Kidney capillary endothelial cell (primary cell): ENCODE data around the gene TEX54.
"Not testable (repeated sequence)": the region's sequence is repeated elsewhere in the genome, so short reads cannot be mapped to it uniquely, and the experiment has no call there.

Source experiments
- DNase-seq: peaks from one replicate; pipeline ENCODE4 v3.0.0-alpha.2; 2018; ENCODE audit warnings: low spot score

The TEX54 gene

DNA sequence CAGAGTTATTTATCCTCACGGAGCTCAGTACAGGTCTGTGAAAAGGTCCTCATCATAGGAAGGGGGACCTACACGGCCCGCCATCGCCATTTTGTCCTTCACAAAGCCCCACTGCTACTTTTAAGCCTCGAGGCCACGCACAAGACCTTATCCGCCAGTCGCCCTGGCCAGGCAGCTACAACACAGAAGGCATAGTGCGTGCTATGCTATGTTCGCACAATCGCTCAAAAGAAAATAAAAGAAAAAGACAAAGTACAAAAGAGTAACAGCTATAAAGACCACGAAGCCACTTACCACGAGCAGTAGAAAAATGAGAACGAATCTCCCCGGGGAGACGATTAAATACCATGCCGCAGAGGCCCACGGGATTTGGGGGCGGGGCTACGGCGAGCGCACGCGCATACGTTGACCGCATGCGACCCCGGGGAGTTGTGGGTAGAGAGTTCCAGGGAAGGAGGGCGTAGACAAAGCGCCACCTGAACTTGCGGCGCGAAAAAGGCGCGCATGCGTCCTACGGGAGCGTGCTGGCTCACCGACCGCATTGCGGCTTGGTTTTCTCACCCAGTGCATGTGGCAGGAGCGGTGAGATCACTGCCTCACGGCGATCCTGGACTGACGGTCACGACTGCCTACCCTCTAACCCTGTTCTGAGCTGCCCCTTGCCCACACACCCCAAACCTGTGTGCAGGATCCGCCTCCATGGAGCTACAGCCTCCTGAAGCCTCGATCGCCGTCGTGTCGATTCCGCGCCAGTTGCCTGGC, 23.1 kb upstream of the TEX54 start:
- DNase-seq = peak; percentile 99

DNA sequence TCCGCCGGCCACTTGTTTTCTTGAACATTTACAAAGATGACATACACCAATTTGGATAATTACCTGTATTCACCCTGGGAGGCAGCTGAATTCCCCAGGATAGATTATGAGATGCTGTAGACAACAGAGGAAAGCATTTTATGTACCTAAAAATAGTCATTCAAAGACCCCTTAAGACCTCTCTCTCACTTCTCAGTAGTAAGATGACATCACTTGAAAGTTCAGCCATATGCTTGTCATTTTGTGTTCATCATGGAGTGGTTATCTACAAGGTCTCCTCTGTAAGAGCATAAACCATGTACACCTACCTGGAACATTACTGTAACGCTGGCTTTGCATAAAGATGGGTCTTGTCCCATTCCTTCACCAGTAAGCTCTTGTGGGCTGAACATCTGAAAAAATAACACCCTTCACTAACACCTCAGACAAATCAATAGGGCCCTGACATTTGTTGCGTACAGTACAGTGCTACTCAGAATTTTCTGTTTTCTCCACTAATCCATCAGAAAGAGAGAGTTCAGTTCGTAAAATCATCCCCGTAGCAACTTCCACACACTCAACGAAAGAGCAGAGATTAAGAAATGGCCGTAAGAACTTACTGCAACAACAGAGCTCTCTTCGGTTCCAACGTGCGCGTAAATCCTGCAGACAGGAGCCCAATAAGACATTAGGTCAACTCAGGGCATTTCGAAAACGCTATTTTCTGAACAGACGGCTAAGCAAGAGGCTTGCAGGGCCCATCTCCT, 22.4 kb upstream of the TEX54 start:
- no peak for DNase-seq

DNA sequence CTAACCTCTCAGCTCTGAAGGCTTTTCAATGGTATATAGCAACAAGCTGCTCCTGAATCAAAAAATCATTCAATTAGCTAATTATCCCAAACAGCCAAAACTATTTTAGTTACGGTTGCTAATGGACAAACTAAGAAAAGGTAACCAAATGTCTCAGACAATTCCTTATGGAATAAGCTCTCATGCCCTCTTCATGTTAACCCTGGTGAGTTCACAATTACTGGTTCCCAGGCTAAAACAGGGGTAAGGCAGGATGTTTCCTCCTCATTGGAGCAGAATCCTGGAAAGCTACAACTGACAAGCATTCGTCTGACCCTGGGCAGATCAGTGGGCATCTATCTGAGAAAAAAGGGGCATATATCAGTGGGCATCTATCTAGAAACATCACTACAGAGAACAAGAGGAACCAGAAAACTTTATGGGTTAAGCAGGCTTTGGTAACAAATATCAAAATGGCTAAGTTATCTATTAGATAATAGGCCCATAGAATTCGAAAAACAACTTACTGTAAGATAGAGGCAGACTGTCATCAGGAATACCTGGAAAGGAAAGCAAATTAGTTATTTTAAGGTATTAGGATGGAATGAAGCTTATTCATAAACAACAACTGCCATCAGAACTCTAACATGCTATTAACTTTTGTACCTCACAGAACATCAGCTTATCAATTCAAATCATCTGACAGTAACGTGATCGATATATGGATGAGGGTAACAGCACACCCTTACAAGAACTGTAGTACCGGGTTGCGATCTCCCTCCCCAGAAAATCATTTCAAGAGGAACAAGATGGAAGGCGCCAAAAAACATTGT, 21.6 kb upstream of the TEX54 start:
- DNase-seq = no peak

DNA sequence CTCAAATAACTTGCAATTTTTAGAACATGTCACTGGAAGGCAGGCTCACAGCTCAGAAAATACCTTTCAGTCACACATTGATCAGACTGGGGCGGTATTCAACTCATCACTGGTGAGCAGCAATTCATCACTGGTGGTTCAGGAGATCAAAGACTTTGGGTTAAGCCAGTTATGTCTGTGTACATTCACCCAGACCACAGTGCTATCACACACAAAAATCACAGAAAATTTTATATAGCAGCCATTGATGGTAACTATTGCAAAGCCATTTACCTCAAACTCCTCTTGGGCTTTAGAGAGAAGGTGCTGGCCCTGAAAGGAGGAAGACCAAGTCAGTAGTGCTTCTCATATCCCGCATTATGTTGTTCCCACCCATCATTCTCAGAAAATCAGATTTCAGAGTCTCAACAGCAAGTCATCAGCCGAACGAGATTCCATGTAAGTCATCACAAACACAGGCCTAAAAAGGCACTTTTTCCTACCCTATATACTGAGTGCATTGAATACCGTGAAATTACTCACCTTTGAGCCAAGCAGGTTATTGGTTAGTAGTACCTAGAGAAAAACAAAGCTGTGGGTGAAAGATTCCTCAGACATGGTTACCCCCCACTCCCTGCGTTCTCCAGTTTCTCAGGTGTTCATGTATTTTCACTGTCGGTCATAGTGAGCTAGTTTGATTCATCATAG, 20.8 kb upstream of the TEX54 start:
- no peak for DNase-seq

DNA sequence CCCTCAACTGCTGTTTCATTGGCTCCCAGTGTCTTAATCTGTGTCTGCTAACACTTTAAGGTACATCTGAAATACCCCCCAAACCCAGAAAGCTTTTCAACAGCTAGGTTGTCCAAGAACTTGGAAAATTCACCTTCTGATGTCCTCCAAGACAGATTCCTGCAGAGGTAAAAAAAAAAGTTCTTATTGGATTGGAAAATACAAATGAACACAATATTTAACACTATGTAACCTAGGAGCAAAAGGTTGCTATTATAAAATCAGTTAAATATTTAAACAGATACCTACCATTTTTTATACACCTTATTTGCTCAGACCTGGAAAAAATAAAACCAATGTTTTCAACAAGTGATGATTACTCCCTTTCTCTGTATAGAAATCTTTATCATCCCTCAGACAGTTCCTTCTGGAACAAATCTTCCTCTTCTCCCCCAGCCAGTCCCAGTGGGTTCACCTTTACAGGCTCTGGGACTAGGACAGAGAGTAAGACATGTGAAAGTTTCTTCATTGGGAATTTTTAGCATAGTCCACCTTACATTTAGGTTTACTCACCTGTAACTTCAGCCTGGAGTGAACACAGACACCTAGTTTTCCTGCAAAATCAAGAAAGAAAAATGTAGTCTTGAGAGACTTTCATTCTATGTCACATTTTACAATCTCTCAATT, 20.0 kb upstream of the TEX54 start:
- DNase-seq = no peak

DNA sequence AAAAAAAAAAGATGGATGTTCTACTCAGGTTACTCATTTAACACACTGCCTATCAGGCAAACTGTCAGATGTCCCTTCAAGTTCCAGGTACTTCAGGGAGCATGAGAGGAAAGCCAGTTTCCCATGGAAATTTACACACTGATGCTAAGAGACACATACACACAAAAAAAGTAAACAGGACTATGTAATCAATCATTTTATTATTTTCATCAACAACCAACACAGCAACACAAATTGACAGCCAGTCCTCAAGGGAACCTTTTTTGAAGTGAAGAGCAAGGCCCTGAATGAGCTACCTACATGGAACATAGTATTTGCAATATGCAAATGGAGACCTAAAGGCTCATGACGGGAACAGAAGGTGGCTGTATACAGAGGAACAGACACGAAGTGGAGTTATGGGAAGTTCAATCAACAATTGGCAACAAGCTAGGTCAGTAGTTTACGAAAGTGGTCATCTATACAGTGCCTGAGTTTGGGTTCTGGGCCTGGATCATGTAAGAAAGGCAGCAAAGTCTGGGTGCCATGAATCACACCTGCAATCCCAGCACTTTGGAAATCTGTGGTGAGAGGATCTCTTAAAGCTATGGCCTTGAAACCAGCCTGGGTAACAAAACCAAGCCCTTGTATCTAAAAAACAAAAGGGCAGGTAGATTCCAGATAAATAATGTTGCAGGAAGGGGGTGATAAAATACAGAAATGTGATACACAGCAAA, 19.3 kb upstream of the TEX54 start:
- DNase-seq = no peak

DNA sequence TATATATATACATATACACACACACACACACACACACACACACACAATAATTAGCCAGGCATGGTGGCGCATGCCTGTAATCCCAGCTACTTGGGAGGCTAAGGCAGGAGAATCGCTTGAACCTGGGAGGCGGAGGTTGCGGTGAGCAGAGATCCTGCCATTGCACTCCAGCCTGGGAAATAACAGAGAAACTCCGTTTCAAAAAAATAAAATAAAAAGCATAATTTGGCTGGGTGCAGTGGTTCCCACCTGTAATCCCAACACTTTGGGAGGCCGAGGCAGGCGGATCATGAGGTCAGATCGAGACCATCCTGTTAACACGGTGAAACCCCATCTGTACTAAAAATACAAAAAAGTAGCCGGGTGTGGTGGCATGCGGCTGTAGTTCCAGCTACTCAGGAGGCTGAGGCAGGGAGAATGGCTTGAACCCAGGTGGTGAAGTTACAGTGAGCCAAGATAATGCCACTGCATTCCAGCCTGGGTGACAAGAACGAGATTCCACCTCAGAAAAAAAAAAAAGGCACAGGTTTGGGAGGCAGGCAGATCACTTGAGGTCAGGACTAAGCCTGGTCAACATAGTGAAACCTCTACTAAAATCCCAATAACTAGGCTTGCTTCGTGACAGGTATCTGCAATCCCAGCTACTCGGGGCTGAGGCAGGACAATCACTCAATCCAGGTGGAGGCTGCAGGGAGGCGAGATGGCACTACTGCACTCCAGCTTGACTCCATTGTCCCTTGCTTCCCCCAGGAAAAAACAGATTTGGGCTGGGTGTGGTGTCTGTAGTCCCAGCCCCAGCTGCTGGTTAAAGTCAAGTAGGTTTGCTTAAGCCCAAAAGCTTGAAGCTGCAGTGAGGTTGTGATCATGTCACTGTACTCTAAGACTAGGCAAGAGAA, 18.5 kb upstream of the TEX54 start:
- no peak for DNase-seq

DNA sequence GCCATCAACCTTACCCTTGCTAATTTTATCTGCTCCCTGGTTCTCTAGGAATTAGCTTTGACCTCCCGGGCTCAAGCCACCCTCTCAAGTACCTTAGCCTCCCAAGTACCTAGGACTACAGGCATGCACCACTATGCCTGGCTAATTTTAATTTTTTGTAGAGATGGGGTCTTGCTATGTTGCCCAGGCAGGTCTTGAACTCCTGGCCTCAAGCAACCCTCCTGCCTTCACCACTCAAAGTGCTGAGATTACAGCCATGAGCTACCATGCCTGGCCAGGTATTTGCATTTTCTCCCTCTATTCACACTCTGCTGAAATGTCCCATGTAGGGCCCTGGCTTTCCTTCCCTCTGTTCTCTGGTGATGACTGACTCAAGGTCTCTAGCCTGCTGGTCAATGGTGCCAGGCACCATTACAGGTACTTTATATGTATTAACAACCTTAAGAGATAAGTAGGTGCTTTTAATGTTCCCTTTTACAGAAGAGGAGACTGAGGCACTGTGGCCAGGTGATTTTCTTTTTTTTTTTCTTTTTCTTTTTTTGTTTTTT, 15.2 kb upstream of the TEX54 start:
- no peak for DNase-seq

DNA sequence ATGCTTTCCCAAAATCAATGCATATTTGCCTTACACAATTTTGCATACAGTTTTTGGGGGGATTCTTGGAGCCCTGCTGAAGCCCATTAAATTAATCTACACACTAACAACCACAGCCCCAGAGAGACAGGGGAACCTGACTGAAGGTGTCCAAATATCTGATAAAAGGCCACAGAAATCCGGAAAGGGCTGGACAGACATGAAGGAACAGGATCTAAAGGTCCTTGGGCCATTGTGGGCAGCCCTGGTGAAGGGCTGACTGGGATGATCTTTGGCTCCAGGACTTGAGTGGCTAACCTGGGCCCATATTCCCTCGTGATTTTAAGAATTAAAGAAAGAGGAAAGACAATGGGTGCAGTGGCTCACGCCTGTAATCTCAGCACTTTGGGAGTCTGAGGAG, 13.5 kb upstream of the TEX54 start:
- DNase-seq = no peak

DNA sequence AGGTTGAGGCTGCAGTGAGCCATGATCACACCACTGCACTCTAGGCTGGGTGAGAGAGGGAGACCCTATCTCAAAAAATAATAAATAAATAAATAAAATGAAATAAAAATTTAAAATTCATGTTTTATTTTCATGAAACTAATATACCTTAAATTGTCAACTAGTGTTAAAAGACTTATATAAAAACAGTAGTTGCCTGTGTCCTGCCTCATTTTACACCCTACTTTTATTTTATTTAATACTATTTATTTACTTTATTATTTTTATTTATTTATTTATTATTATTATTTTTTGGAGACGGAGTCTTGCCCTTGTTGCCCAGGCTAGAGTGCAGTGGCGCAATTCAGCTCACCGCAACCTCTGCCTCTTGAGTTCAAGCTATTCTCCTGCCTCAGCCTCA, 11.5 kb upstream of the TEX54 start:
- no peak for DNase-seq

DNA sequence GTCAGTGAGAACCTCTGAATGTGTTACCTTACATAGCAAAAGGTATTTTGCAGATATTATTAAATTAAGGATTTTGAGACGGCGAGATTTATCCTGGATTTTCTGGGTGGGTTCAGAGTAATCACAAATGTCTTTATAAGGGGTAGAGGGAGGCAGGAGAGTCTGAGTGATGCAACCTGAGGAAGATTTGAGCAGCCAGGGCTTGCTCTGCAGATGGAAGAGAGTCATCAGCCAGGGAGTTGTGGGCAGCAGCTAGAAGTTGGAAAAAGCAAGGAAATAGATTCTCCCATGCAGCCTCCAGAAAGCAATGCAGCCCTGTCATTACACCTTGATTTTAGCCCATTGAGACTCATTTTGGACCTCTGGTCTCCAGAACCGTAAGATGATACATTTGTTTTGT, 10.8 kb upstream of the TEX54 start:
- no peak for DNase-seq

DNA sequence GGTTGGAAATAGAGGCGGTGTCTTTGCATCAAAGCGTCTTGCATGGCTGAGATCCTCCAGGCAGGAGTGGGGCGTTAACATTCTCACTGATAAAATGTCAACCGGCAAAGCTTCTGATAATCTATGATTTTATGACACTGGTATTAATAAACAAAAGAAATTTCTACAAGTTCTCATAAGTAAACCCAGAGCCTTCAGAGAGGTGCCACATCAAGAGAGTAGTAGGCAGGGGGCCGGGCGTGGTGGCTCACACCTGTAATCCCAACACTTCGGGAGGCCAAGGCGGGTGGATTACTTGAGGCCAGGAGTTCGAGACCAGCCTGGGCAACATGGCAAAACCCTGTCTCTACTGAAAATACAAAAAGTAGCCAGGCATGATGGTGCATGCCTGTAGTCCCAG, 10.2 kb upstream of the TEX54 start:
- DNase-seq = not testable (repeated sequence)

DNA sequence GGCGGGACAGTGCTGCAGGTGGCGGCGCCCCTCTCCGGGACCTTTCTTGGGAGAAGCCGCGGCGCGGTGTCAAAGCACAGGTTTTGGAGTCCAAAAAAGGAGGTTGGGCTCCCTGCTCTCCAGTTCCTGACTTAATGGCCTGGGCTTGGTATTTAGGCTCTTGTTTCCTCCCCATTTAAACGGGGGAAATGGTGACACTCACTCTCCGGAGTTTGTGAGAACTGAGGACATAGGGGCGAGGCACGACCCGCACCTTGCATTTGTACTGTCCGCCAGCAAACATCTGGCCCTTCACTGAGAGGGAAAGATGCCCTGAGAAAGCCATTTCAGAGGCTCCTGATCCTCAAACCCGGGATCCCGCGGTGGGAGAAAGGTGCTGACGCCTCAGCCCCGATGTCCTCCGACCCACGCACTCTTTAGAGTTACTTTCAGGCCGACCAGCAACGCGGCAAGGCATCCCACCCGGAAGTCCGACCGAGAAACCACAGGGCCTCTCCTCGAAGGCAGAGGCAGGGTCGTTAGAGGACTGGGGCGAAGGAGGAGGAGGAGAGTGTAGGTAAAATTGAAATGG, 9.6 kb upstream of the TEX54 start:
- DNase-seq = no peak

DNA sequence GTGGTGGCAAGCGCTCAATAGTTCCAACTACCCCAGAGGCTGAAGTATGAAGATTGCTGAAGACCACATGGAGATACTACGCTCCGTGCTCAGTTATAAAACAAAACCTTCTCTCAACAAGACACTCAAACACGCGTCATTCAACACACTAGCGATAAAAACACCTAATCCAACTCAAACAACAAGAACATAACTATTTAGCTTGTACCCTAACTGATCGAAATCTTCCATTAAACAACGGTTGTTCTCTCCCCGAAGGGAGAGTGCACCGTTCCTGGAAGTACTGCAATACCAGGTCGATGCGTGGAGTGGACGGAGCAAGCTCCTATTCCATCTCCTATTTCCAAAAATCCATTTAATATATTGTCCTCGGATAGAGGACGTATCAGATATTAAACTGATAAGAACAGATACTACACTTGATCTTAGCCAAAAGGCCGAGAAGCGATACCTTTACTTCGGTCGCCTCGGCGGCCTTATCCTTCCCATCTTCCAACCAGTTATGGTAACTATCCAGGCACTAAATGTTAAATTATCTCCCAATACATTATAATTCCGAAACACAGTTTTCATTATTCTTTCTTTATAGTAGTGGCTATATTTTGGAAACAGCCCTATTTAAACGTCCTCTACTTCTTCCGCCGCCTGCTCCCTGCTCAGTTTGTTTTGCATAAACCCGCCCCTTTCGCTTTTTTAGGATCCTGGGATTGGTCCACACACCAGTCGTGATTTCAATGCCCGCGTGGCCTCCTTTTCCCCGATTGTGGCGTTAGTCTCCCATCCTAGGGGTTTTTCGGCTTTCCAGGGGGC, 8.9 kb upstream of the TEX54 start:
- DNase-seq = peak; percentile 99

DNA sequence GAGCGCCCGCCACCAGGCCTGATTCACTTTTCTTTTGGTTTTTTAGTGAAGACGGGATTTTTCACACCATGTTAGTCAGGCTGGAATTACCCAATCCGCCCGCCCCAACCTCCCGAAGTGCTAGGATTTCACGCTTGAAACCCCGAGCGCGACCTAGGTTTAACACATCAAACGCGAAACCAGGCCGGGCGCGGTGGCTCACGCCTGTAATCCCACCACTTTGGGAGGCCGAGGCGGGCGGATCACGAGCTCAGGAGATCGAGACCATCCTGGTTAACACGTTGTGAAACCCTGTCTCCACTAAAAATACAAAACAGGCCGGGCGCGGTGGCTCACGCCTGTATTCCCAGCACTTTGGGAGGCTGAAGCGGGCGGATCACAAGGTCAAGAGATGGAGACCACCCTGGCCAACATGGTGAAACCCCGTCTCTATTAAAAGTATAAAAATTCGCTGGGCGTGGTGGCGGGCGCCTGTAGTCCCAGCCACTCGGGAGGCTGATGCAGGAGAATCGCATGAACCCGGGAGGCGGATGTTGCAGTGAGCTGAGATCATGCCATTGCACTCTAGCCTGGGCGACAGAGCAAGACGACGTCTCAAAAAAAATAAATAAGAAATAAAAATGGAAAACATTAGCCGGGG, 8.2 kb upstream of the TEX54 start:
- DNase-seq = not testable (repeated sequence)

DNA sequence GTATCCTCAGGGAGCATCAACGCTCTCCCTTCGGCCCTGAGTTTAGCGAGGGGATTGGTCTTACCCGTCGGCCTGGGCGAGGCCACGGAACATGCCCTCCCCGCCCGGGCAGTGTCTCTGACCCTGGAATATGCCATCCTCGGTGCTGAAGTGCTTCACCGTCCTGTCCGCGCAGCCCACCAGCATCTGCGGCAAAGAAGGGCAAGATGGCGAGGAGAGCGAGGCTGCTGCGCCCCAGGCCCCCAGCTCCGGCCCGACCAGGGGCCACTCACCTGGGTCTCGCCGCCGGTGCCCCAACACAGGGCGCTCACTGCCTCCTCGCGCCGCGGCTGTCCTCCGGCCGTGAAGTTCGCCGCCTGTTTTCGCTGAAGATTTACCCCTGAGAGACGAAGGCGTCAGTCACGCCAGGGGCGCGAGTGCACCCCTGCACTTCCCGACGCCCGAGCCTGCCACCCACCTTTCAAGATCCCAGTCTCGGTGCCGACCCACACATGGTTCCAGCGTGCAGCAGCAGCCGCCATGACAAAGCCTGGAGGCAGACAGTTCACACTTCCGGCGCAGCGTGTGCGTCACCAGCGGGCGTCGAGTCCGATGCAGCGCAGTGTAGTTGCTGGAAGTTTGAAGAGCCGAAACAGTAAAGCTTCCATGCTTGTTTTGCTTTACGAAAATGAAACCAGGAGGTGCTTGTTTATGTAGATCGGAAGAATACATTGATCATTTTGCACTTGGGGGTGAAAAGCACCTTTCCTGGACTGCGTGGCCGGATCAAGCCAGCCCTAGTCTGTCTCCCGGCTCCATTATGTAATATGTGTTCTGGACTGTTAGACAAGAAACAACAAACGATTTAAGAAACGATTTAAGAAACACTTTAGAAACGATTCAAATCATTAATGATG, 6.7 kb upstream of the TEX54 start, which contains the start of gene WDR74:
Gene WDR74 (minus strand): TSS at position 541 of the 896 bp plus-strand sequence. CDS start 20 bp downstream, at position 521.
- peak; percentile 83 for DNase-seq

DNA sequence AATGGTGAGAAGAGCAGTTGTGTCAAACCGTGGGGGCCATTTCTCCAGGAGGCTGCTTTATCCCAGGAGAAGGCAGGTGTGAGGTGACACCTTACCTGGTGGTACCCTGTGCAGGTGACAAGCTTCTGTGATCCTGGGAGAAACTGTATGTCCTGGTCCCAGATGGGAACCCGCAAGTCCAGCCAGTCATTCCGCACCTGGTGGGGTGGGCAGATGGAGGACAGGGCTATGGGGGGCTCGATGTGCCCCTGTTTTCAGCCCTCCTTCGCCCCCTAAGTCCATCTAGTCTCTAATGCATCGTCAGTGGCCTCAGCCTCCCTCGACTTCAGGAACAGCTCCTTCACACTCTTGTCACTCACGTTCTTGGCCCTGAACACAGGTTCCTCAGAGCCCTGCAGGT, 2.7 kb upstream of the TEX54 start:
- DNase-seq = no peak
